Peyer's patch (tissue), 4 donors: ENCODE results near the gene SDHAF4.

ENCODE experiments used
- POLR2A ChIP-seq, 2 donors: fragments of 450-650 bp; IDR thresholded peaks; one replicate each; pipeline ENCODE4 v1.5.1; 2017; ENCODE audit warnings: antibody characterized with exemption in 2 of 2, mild to moderate bottlenecking in 2 of 2, moderate library complexity in 2 of 2
- TF ChIP-seq, protein P1 (sequence below), 6 experiments: fragments of 450-650 bp in 4 of 6; fragments of 200-600 bp in 2 of 6; sonication (generic) in 1 of 6; IDR thresholded peaks; one replicate each; pipeline ENCODE4 v1.5.1; 2017 to 2019; ENCODE audit warnings: antibody characterized with exemption in 6 of 6, mild to moderate bottlenecking in 3 of 6, moderate library complexity in 1 of 6

DNA sequence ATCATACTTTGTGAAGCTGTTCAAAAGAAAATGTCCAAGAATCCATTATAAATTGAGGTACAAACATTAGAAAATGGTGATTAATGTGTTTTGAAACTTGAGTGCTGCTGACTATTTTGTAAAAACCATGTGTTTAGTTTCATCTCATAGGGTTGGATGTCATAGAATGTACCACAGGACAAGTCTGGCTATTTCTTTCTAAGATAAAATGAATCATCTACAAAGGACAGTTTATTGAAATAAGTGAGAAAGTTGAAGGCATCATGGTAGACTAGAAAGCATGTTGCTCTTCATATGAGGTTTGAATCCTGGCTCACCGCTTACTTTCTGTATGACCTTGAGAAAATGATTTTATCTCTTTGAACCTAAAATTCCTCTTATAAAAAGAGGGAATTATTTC is 71.7 kb downstream of the SDHAF4 start:
- TF ChIP-seq, protein P1, sequence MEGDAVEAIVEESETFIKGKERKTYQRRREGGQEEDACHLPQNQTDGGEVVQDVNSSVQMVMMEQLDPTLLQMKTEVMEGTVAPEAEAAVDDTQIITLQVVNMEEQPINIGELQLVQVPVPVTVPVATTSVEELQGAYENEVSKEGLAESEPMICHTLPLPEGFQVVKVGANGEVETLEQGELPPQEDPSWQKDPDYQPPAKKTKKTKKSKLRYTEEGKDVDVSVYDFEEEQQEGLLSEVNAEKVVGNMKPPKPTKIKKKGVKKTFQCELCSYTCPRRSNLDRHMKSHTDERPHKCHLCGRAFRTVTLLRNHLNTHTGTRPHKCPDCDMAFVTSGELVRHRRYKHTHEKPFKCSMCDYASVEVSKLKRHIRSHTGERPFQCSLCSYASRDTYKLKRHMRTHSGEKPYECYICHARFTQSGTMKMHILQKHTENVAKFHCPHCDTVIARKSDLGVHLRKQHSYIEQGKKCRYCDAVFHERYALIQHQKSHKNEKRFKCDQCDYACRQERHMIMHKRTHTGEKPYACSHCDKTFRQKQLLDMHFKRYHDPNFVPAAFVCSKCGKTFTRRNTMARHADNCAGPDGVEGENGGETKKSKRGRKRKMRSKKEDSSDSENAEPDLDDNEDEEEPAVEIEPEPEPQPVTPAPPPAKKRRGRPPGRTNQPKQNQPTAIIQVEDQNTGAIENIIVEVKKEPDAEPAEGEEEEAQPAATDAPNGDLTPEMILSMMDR (IDR thresholded peaks at IDR 0.05): no peak
- TF ChIP-seq POLR2A (IDR thresholded peaks at IDR 0.05): no peak
